ENCODE measurements around the gene CCDC82.

CCDC82 gene

GRCh38 chr11:96309016-96309642, 80.6 kb downstream of the CCDC82 start:
- H3K4me3 ChIP-seq (ENCODE audit: low read depth, low read length), result no peak overlapping the region

DNA sequence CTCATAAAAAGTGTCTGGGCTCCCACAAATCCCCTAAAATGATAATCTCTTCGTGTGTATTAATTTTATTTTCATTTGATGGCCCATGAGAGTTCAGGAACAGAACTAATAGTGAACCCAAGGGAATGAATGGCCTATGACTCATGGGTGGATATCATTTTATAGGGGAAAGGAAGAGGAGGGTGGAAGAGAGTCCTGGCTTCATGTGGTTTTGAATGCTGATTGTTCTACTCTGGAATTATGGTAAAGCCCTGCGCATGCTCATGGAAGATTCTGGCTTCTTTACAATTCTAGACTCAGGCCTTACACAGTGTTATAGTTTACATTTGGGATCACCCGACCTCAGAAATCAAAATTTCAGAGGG, 82.0 kb downstream of the CCDC82 start:
- H3K4me3 ChIP-seq (ENCODE audit: low read depth, low read length), result no peak overlapping the region

DNA sequence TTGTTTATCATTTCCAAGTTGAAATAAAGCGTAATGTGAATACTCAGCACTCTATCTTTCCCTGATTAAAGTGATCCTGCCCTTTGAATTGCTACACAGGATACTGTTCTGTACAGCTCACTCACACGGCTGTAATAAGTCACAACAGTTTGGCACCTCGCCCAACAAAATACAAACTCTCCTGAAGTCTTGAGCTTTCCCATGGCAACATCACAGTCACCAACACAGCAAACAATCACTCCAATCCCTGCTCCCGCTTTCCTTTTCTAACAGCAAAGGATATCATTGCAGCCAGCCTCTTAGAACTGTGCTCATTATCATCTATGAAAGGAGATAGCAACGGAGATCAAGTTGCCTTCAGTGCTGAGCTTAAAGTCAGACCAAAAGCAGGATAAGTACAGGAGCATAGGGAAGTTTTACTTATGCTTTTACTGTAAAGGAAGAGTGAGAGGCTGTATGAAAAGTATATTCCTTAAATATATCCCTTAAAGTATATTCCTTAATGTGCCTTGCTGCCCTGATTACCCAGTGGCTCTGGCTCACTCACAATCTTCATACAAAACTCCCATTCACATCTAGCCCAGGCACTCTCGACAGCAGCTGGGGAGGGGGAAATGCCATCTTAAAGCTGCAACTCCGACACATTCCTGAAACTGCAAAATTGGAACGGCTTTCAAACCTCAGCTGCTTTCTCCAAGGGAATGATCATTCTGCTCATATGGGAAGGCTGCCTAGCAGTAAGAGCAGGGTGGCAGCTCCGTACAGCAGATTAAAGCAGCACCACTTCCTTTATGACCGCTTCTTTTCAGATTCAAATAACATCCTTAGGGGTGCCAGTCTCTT, 82.6 kb downstream of the CCDC82 start:
- H3K4me3 ChIP-seq (ENCODE audit: low read depth, low read length), result no peak overlapping the region

DNA sequence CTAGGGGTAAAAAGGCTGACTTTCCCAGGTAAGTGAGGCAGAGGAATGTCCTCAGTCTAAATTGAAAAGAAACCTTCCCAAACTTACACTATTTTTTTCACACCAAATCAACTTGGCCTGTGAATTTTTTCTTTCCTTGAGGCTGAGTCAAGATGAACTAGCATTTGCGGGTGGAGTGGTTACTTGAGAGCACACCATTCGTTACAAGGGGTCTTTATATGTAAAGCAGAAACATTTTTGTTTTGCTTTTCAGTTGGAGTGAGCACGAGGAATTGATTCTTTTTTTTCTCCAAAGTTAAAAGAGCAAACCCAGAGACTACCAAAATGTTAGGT, 83.1 kb downstream of the CCDC82 start:
- no peak overlapping the region for H3K4me3 ChIP-seq (ENCODE audit: low read depth, low read length)

GRCh38 chr11:96306071-96306470, 83.6 kb downstream of the CCDC82 start:
- no peak overlapping the region for H3K4me3 ChIP-seq (ENCODE audit: low read depth, low read length)

GRCh38 chr11:96303980-96304379, 85.7 kb downstream of the CCDC82 start:
- H3K4me3 ChIP-seq (ENCODE audit: low read depth, low read length), result no peak overlapping the region

GRCh38 chr11:96303064-96303463, 86.6 kb downstream of the CCDC82 start:
- H3K4me3 ChIP-seq (ENCODE audit: low read depth, low read length), result no peak overlapping the region

Measured in iPS-11a (cell line).